Activated CD4-positive, alpha-beta T cell treated with anti-CD3 and anti-CD28 coated beads, Interleukin-2, amount 50 U/mL, for 16 hours (primary cell): Measurements from ENCODE around the gene RAB10.

ENCODE experiments used
- DNase-seq: peaks from one replicate; pipeline ENCODE4 v3.0.0-alpha.2; 2020

RAB10 gene

GRCh38 chr2:26184555-26185303 lies 150.8 kb downstream of the RAB10 start:
- peak; percentile 85 for DNase-seq

GRCh38 chr2:26185304-26185928 lies 151.5 kb downstream of the RAB10 start:
- DNase-seq: no peak

GRCh38 chr2:26185954-26186770 lies 152.3 kb downstream of the RAB10 start:
- DNase-seq: no peak
